ENCODE data around the gene WDR31. TPM values are rescaled to one million over a fixed set of nuclear protein-coding genes. Genes with fewer than 3 reads are reported as not detected.

Gene WDR31
- total RNA-seq, 1 experiment from 2014 or later: 1.7 TPM

- H3K4me1 ChIP-seq (ENCODE audit: insufficient read depth, low read length): peaks cover 31% of the 10 kb centered on the region
- no peaks in the 10 kb centered on the region for H3K9me2 ChIP-seq (replicated peaks; ENCODE audit: low read length)
- BruUV-seq (replicated peaks): no TSS peak
- H3K27ac ChIP-seq (ENCODE audit: low read length): no peak overlapping the region
- H3K9me3 ChIP-seq (ENCODE audit: low read length): no peaks in the 10 kb centered on the region
- intact Hi-C loops (cut with micrococcal nuclease): no loop called here
- DNase-seq (no peak), ATAC-seq (no peak)
- H3K79me2 ChIP-seq (ENCODE audit: low read length): peaks cover 17% of the 10 kb centered on the region
- H3K4me2 ChIP-seq (ENCODE audit: low read length): peak overlapping the region; percentile 88; the same call in 1 of the 2 replicates
- TF ChIP-seq EZH2 (IDR thresholded peaks at IDR 0.05; ENCODE audit: low read length, unreplicated experiment) (no peak), EZH2phosphoT487 (IDR thresholded peaks at IDR 0.05; ENCODE audit: borderline replicate concordance, low read length) (no peak)
- TF ChIP-seq, protein P1, sequence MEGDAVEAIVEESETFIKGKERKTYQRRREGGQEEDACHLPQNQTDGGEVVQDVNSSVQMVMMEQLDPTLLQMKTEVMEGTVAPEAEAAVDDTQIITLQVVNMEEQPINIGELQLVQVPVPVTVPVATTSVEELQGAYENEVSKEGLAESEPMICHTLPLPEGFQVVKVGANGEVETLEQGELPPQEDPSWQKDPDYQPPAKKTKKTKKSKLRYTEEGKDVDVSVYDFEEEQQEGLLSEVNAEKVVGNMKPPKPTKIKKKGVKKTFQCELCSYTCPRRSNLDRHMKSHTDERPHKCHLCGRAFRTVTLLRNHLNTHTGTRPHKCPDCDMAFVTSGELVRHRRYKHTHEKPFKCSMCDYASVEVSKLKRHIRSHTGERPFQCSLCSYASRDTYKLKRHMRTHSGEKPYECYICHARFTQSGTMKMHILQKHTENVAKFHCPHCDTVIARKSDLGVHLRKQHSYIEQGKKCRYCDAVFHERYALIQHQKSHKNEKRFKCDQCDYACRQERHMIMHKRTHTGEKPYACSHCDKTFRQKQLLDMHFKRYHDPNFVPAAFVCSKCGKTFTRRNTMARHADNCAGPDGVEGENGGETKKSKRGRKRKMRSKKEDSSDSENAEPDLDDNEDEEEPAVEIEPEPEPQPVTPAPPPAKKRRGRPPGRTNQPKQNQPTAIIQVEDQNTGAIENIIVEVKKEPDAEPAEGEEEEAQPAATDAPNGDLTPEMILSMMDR (conservative IDR thresholded peaks at IDR 0.05; ENCODE audit: low read depth, low read length): no peak
- H3K36me3 ChIP-seq (ENCODE audit: low read depth, low read length): no peaks in the 10 kb centered on the region
- no peak overlapping the region for H3K9ac ChIP-seq (ENCODE audit: low read length)
- no peak overlapping the region for H2AFZ ChIP-seq (ENCODE audit: low read length)
- CTCF ChIA-PET: no interaction called here
- POLR2A ChIA-PET (ENCODE audit: unreplicated experiment): no interaction called here
- no peaks in the 10 kb centered on the region for H3F3A ChIP-seq (ENCODE audit: low read length, unreplicated experiment)
- H4K20me1 ChIP-seq (ENCODE audit: low read length): no peaks in the 10 kb centered on the region
- H3K27me3 ChIP-seq (ENCODE audit: low read length): no peaks in the 10 kb centered on the region
- no peak overlapping the region for H3K4me3 ChIP-seq (ENCODE audit: low read length)
Measured at GRCh38 chr9:113350937-113351336, 10.9 kb upstream of the WDR31 start.

- Histone ChIP-seq H4K20me1 (ENCODE audit: low read length) (no peaks in the 10 kb centered on the region), H3K36me3 (ENCODE audit: low read depth, low read length) (no peaks in the 10 kb centered on the region), H3K4me1 (ENCODE audit: insufficient read depth, low read length) (peaks cover 31% of the 10 kb centered on the region), H3K9me3 (ENCODE audit: low read length) (no peaks in the 10 kb centered on the region), H3K27me3 (ENCODE audit: low read length) (no peaks in the 10 kb centered on the region), H3K27ac (ENCODE audit: low read length) (no peak overlapping the region), H3K9ac (ENCODE audit: low read length) (peak overlapping the region; percentile 37; the same call in 1 of the 2 replicates), H3K79me2 (ENCODE audit: low read length) (peaks cover 17% of the 10 kb centered on the region), H3K9me2 (replicated peaks; ENCODE audit: low read length) (no peaks in the 10 kb centered on the region), H3K4me2 (ENCODE audit: low read length) (peak overlapping the region; percentile 88), H2AFZ (ENCODE audit: low read length) (peak overlapping the region; percentile 75; the same call in 1 of the 2 replicates), H3F3A (ENCODE audit: low read length, unreplicated experiment) (no peaks in the 10 kb centered on the region), H3K4me3 (ENCODE audit: low read length) (peak overlapping the region; percentile 77)
- intact Hi-C loops (cut with micrococcal nuclease): no loop called here
- TF ChIP-seq EZH2 (IDR thresholded peaks at IDR 0.05; ENCODE audit: low read length, unreplicated experiment) (no peak), EZH2phosphoT487 (IDR thresholded peaks at IDR 0.05; ENCODE audit: borderline replicate concordance, low read length) (no peak)
- TF ChIP-seq, protein P1 (conservative IDR thresholded peaks at IDR 0.05; ENCODE audit: low read depth, low read length): no peak
- POLR2A ChIA-PET (ENCODE audit: unreplicated experiment): no interaction called here
- no peak for ATAC-seq
- TSS peak; percentile 24 for BruUV-seq (replicated peaks)
- CTCF ChIA-PET: interaction anchor here (0.6 kb wide), 1 partner anchor 11 kb away, joined by 4 read pairs; no protein-coding TSS in a partner anchor
- no peak for DNase-seq
Measured at GRCh38 chr9:113350107-113350661, 10.1 kb upstream of the WDR31 start.

DNA sequence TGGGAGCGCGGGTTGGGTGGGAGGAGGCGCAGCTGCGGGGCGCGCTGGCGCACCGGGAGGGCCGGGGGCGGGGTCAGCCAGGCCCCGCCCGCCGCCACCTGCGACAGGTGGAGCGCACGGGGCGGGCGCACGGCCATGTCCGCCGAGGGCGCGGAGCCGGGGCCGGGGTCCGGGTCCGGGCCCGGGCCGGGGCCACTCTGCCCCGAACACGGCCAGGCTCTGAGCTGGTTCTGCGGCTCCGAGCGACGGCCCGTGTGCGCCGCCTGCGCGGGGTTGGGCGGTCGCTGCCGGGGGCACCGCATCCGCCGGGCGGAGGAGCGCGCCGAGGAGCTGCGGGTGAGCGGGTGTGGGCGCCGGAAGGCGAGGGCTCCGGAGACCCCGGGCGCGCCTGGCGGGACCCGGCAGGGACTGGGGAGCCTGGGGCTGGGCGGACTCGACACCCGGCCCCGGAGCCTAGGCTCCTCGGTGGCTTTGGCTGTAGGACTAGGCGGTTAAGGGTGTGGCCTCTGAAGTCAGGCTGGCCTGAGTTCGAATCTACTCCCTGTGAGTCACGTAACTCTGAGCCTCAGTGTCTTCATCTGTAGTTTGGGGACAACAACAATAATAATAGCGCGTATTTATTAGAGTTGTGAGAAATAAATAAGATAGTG is 9.5 kb upstream of the WDR31 start, which contains the start of gene BSPRY:
Gene BSPRY (plus strand): TSS at position 97 of the 650 bp plus-strand sequence. CDS start 39 bp downstream, at position 136.
- Histone ChIP-seq H3K9ac (ENCODE audit: low read length) (peak within 1 kb of the TSS; percentile 37; the same call in 1 of the 2 replicates), H3K9me2 (replicated peaks; ENCODE audit: low read length) (no peaks in the 10 kb centered on the region), H3K27ac (ENCODE audit: low read length) (no peak within 1 kb of the TSS), H4K20me1 (ENCODE audit: low read length) (no peaks in the 10 kb centered on the region), H3K4me1 (ENCODE audit: insufficient read depth, low read length) (peaks cover 31% of the 10 kb centered on the region), H2AFZ (ENCODE audit: low read length) (peak within 1 kb of the TSS; percentile 80), H3K36me3 (ENCODE audit: low read depth, low read length) (no peaks in the 10 kb centered on the region), H3K79me2 (ENCODE audit: low read length) (peaks cover 17% of the 10 kb centered on the region), H3K9me3 (ENCODE audit: low read length) (no peaks in the 10 kb centered on the region), H3F3A (ENCODE audit: low read length, unreplicated experiment) (no peaks in the 10 kb centered on the region), H3K4me2 (ENCODE audit: low read length) (peak within 1 kb of the TSS; percentile 88), H3K27me3 (ENCODE audit: low read length) (no peaks in the 10 kb centered on the region), H3K4me3 (ENCODE audit: low read length) (peak within 1 kb of the TSS; percentile 77)
- POLR2A ChIA-PET (ENCODE audit: unreplicated experiment): interaction anchor here (0.6 kb wide), 1 partner anchor 26 kb away, joined by 14 read pairs; no protein-coding TSS in a partner anchor
- no TSS peak for BruUV-seq (replicated peaks)
- ATAC-seq: peak; percentile 71
- peak; percentile 60 for DNase-seq
- no peak for TF ChIP-seq EZH2phosphoT487 (IDR thresholded peaks at IDR 0.05; ENCODE audit: borderline replicate concordance, low read length)
- no peak for TF ChIP-seq EZH2 (IDR thresholded peaks at IDR 0.05; ENCODE audit: low read length, unreplicated experiment)
- TF ChIP-seq, protein P1 (conservative IDR thresholded peaks at IDR 0.05; ENCODE audit: low read depth, low read length): no peak
- intact Hi-C loops (cut with micrococcal nuclease): no loop called here
- CTCF ChIA-PET: interaction anchor here (0.6 kb wide), 1 partner anchor 10 kb away, joined by 4 read pairs; no protein-coding TSS in a partner anchor
